Coronary artery (tissue), 2 donors: Measurements from ENCODE around the gene KIRREL3.

Source experiments
- DNase-seq: peaks from one replicate; pipeline ENCODE4 v3.0.0-alpha.2; 2017; ENCODE audit warnings: low spot score
- H3K27ac ChIP-seq, 2 donors: fragments of 200-600 bp; sonication (generic); one replicate each; pipeline ENCODE4 v1.5.1; 2016 to 2019
- H3K4me3 ChIP-seq: fragments of 200-600 bp; sonication (generic); 2 replicates; pipeline ENCODE4 v1.5.1; 2016; ENCODE audit warnings: mild to moderate bottlenecking, moderate library complexity
- TF ChIP-seq, protein P1 (sequence below): fragments of 200-600 bp; sonication (generic); IDR thresholded peaks from one replicate; pipeline ENCODE4 v1.5.1; 2019; ENCODE audit warnings: antibody characterized with exemption

Gene KIRREL3

DNA sequence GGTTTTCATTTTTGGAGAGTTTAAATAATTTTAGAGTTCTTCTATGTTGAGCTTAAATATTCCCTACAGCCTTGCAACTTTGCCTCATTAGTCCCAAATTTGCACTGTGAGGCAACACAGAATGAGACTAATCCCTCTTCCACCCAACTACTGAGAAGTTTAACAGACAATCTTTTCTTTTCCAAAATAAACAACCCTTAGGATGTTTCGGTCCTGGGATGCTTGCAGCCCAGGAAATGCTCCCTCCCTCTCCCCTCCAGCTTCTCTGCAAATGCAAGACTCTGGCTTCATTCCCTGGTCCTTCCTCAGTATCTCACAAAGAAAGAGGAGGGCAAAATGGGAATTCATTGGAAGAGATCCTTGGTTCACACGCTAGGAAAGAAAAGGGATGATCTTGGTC, 422.5 kb downstream of the KIRREL3 start:
- no peak overlapping the region for H3K4me3 ChIP-seq
- TF ChIP-seq, protein P1, sequence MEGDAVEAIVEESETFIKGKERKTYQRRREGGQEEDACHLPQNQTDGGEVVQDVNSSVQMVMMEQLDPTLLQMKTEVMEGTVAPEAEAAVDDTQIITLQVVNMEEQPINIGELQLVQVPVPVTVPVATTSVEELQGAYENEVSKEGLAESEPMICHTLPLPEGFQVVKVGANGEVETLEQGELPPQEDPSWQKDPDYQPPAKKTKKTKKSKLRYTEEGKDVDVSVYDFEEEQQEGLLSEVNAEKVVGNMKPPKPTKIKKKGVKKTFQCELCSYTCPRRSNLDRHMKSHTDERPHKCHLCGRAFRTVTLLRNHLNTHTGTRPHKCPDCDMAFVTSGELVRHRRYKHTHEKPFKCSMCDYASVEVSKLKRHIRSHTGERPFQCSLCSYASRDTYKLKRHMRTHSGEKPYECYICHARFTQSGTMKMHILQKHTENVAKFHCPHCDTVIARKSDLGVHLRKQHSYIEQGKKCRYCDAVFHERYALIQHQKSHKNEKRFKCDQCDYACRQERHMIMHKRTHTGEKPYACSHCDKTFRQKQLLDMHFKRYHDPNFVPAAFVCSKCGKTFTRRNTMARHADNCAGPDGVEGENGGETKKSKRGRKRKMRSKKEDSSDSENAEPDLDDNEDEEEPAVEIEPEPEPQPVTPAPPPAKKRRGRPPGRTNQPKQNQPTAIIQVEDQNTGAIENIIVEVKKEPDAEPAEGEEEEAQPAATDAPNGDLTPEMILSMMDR, result no peak
- no peak for DNase-seq
- H3K27ac ChIP-seq, result no peak overlapping the region

DNA sequence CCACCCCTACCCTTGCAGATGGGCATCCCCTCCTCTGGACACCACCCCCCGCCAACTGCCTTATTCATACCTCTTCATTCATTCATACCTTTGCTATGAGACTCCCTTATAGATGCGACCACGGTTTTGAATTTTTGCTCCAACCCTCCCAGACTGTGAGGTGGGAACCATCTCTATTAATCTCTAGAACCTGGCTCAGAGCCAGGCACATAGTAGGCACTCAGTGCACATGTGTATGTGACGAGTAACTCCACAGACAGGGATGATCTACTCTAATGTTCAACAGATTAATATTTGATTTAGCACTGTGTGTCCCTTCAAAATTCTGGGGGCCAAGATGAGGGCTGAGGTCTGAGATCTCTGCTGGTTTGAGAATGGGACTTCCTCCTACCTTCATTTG, 424.7 kb downstream of the KIRREL3 start:
- no peak overlapping the region for H3K27ac ChIP-seq
- TF ChIP-seq, protein P1, result no peak
- no peak for DNase-seq
- no peak overlapping the region for H3K4me3 ChIP-seq

DNA sequence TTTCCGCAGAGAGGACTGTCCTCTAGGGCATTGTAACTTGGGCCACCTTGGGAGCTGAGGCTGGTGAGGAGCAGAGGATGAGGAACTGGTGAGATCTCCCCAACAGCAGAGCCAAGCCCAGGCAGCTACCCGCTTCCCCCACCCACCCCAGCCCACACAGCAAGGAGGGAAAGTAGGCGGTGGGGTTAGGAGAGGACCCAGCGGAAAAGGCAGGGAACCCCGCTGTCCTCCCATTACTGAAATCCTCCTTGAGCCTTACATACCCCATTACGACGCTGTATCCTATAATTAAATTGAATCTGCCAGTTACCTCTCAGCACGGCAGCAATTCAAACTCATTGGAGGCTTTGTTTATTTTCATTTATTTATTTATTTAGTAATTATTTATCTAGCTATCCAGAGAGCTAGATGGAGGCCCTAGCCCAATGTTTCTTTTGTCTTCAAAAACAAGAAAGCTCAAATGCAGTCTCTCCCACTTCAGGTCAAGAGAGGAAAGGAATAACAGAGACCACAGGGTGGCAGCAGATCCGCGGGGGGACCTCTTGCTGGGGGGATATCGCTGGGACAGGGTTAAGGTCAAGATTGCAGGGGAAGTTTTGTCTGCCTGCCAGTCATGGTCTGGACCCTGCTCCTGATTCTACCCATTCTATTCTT, 427.1 kb downstream of the KIRREL3 start:
- Histone ChIP-seq H3K27ac (no peak overlapping the region), H3K4me3 (no peak overlapping the region)
- DNase-seq, result no peak
- TF ChIP-seq, protein P1, result no peak

DNA sequence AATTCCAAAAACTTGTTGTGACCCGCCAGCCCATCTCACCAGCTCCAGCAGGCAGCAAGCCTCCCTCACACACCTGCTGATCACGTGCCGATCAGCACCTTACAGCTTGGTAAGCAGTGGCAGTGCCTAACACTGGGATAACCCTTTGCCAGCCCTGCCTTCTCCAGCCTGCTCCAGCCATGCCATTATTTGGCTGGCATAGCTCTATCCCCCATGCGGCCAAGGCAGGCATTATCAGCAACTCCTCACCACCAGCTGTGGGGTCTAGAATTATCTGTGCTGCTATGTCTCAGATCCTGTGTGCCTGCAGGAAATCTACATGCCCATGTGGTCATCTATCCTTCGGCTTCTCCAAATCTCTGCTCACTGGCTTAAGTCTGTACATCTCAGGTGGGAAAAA, 430.1 kb downstream of the KIRREL3 start:
- H3K27ac ChIP-seq, result no peak overlapping the region
- TF ChIP-seq, protein P1, result no peak
- H3K4me3 ChIP-seq, result no peak overlapping the region
- no peak for DNase-seq

DNA sequence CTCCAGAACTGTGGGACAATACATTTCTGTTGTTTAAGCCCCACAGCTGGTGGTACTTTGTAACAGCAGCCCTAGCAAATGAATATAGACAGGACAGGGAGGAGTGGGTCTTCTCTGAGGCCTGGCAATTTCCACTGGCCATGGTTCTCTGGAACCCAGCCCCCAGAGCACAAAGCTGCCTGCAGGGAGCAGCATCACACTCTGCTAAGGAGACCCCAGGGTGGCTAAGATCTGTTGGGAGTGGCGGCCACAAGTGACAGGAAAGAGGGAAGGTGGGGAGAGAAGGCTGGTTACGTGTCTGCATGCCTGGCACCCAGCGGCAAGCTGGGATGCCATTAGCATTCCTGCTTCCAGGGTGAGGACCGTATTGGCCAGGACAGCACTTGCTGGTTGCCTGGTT, 433.2 kb downstream of the KIRREL3 start:
- TF ChIP-seq, protein P1, result no peak
- Histone ChIP-seq H3K27ac (no peak overlapping the region), H3K4me3 (no peak overlapping the region)
- no peak for DNase-seq

DNA sequence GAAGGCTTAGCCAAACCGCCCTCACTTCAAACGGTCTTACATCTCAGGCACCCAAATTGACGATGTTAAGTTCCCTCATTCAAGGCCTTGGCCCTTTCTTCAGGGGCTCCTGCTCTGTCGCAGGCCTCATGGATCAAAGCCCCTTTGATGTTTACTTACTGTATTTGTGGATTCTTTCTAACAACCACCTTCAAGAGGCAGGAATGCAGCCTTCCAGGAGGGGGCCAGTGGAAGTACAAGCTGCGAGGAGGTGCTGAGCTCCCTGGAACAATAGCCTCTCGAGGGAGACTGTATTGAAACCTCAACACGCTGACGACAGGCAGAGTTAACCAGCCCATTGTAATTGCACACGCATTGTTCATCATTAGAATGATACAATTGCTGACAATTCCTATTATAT, 436.0 kb downstream of the KIRREL3 start:
- TF ChIP-seq, protein P1, result no peak
- Histone ChIP-seq H3K4me3 (no peak overlapping the region), H3K27ac (no peak overlapping the region)
- no peak for DNase-seq

DNA sequence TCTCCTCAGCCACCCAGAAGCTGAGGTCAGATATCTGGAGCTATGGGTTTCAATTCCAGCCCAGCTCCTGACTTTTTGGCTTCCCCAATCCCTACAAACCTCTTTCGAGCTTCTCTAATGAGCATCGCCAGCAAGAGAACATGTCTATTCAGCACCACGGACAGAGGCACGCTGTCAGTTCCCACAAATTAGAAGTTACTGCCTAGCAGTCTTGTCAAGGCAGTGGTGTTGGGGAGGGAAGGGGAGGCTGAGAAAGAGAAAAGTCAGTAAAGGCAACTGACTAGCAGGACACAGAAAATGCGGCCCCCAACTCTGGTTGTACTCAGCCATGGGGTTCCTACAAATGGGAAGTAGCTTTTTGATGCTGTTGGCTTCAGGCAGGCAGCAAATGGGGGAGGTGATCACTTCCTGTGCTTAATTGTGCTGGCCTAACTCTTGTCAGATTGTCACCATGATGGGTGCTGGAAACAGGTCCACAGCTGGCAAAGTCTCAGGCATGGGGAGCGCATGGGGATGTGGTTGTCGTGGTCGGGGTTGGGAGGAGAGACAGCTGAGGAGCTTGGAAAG, 439.2 kb downstream of the KIRREL3 start:
- Histone ChIP-seq H3K4me3 (no peak overlapping the region), H3K27ac (no peak overlapping the region)
- TF ChIP-seq, protein P1, result no peak
- no peak for DNase-seq
